Tibial artery (tissue), 4 donors: Measurements from ENCODE around the gene PTK7.

Experiments
- DNase-seq, 2 donors: peaks; one replicate each; pipeline ENCODE4 v3.0.0-alpha.2; 2019
- H3K27ac ChIP-seq, 2 donors: fragments of 200-600 bp; sonication (generic) in 1 of 2; 1 replicate in 1 of 2; 2 replicates in 1 of 2; pipeline ENCODE4 v1.5.1; 2018 to 2019; ENCODE audit warnings: mild to moderate bottlenecking in 1 of 2
- H3K27me3 ChIP-seq, 2 donors: fragments of 200-600 bp; sonication (generic) in 1 of 2; one replicate each; pipeline versions ENCODE4 v1.5.1 to v1.6.0; 2016 to 2019
- H3K36me3 ChIP-seq, 3 donors: fragments of 200-600 bp; sonication (generic) in 2 of 3; one replicate each; pipeline ENCODE4 v1.5.1; 2016 to 2019; ENCODE audit warnings: mild to moderate bottlenecking in 2 of 3
- H3K4me1 ChIP-seq, 4 donors: fragments of 200-600 bp; sonication (generic) in 2 of 4; 1 replicate in 3 of 4; 2 replicates in 1 of 4; pipeline ENCODE4 v1.5.1; 2016 to 2019
- H3K4me3 ChIP-seq, 2 donors: fragments of 200-600 bp; sonication (generic) in 1 of 2; 1 replicate in 1 of 2; 2 replicates in 1 of 2; pipeline ENCODE4 v1.5.1; 2018 to 2019; ENCODE audit warnings: mild to moderate bottlenecking in 2 of 2
- H3K9me3 ChIP-seq, 3 donors: fragments of 200-600 bp; sonication (generic) in 1 of 3; one replicate each; pipeline ENCODE4 v1.5.1; 2016 to 2019
- intact Hi-C: fragments of 100-400 bp; cut with DNase I; formaldehyde crosslinking; loops from one replicate; pipeline ENCODE4 v1.15.0; 2023; ENCODE audit warnings: low total_unique reads
- TF ChIP-seq, protein P1 (sequence below), 2 experiments: fragments of 200-600 bp in 1 of 2; fragments of 450-650 bp in 1 of 2; IDR thresholded peaks; one replicate each; pipeline ENCODE4 v1.5.1; 2017 to 2019; ENCODE audit warnings: antibody characterized with exemption in 2 of 2, mild to moderate bottlenecking in 1 of 2, moderate library complexity in 1 of 2

Gene PTK7

DNA sequence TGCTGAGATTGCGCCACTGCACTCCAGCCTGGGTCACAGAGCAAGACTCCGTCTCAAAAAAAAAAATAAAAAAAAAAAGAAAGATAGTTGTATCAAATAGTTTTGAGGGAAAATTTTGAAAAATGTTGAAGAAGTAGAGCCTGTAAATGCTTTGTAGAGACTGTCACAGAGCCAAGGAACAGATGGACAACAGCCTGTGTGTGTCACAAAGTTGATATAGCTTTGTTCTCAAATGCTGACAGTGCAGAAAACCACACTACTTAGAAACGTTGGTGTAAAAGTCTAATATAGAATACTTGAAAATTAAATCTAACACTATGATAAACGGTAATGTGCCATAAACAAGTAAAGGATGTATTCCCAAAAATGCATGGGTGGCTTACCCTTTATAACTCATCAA lies 25.4 kb downstream of the PTK7 start:
- no peak for DNase-seq
- intact Hi-C loops, result no loop called here
- Histone ChIP-seq H3K27me3 (no peaks in the 10 kb centered on the region), H3K36me3 (no peaks in the 10 kb centered on the region), H3K4me3 (no peak overlapping the region), H3K27ac (no peak overlapping the region), H3K9me3 (no peaks in the 10 kb centered on the region), H3K4me1 (peaks cover 0 to 10% (median 9%) of the 10 kb centered on the region in 4 donors)
- TF ChIP-seq, protein P1, sequence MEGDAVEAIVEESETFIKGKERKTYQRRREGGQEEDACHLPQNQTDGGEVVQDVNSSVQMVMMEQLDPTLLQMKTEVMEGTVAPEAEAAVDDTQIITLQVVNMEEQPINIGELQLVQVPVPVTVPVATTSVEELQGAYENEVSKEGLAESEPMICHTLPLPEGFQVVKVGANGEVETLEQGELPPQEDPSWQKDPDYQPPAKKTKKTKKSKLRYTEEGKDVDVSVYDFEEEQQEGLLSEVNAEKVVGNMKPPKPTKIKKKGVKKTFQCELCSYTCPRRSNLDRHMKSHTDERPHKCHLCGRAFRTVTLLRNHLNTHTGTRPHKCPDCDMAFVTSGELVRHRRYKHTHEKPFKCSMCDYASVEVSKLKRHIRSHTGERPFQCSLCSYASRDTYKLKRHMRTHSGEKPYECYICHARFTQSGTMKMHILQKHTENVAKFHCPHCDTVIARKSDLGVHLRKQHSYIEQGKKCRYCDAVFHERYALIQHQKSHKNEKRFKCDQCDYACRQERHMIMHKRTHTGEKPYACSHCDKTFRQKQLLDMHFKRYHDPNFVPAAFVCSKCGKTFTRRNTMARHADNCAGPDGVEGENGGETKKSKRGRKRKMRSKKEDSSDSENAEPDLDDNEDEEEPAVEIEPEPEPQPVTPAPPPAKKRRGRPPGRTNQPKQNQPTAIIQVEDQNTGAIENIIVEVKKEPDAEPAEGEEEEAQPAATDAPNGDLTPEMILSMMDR (IDR thresholded peaks at IDR 0.05), result no peak

DNA sequence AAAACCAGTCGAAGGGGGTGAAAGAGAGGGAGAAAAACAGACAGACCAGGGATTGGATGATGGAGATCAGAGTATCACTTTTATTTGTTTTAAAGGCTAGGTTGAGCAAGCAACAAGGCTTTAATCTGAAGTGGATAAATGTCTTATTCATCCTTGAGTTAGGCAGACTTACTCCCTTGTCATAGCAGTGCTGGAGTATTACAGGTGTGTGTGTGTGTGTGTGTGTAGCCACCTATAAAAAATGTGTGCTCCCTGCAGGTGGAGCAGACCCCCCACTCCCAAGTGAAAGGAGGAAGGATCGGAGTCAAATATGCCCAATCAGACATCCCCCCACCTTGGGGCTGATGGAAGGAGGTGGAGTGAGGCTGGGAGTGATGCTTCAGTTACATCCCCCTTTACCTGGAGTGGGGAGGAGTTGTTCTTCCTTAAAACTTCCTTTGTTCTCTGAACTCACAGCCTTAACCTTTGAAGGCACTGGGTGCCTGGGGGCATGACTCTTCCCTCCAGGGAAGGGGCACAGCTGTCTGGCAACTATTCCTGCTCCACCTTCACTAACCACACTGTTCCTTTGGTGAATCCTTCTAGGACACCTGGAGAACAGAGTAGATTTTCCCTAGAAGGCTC lies 27.3 kb downstream of the PTK7 start:
- no peaks in the 10 kb centered on the region for H3K9me3 ChIP-seq
- no peaks in the 10 kb centered on the region for H3K36me3 ChIP-seq
- H3K27me3 ChIP-seq, result no peaks in the 10 kb centered on the region
- no peaks in the 10 kb centered on the region for H3K4me1 ChIP-seq
- H3K4me3 ChIP-seq, result no peak overlapping the region
- no peak overlapping the region for H3K27ac ChIP-seq
- TF ChIP-seq, protein P1 (IDR thresholded peaks at IDR 0.05), result no peak
- intact Hi-C loops, result no loop called here
- DNase-seq, result no peak

DNA sequence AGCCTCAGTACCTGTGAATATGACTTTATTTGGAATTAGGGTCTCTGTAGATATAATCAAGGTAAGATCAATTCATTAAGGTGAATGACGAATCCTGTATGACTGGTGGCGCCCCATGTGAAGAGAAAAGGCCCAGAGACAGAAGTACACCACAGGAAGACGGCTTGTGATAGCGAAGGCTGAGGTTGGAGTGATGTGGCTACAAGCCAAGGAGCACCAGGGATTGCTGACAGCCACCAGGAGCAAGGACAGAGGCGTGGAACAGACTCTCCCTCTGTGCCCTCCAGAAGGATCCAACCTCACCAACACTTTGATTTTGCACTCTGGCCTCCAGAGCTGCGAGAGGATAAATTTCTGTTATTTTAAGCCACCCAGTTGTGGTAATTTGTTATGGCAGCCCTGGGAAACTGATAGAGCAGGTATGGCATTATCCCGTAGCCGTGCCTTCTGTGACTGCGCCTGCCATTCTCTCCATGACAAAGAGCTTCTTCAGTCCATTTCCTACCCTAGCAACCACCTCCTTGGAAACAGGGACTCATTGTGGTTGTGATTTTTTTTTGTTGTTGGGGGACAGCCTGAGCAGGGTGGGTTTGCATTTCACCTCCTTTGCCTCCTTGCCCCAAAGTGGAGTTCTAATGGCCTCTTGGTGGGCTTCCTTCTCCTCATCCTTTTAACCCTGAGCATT lies 29.6 kb downstream of the PTK7 start:
- Histone ChIP-seq H3K4me1 (no peaks in the 10 kb centered on the region), H3K4me3 (no peak overlapping the region), H3K27me3 (no peaks in the 10 kb centered on the region), H3K36me3 (no peaks in the 10 kb centered on the region), H3K9me3 (no peaks in the 10 kb centered on the region), H3K27ac (no peak overlapping the region)
- intact Hi-C loops, result no loop called here
- DNase-seq, result no peak
- TF ChIP-seq, protein P1 (IDR thresholded peaks at IDR 0.05), result no peak

DNA sequence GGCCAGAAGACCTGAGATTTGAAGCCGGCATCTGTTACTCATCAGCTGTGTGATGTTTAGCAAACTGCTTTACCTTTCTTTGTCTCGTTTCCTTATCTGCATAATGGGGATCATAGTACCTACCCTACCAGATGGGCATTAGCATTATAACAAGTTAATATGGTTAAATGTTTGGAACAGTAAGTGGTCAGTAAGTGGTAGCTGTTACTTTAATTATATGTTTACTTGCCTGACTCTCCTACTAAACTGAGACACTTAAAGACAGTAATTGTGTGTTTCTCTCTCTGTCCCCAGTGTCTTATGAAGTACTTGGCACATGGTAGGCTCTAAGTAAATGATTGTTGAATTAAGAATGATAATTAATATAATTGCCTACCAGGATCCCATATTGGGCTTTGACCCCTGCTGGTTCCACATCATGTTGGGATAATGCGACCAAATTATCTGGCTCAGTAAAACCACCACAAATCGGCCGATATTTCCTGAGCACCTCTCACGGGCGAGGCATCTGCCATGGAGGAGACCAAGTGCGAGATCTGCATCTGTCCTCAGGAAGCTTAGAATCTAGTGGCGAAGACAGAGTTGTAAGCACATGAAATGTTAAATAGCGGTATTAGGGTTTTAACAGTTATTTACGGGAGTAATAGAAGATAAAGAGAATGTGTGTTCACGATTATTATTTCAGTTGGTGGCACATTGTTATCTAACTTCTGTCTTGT lies 31.4 kb downstream of the PTK7 start:
- intact Hi-C loops, result no loop called here
- Histone ChIP-seq H3K4me3 (no peak overlapping the region), H3K4me1 (no peaks in the 10 kb centered on the region), H3K36me3 (no peaks in the 10 kb centered on the region), H3K27me3 (no peaks in the 10 kb centered on the region), H3K27ac (no peak overlapping the region), H3K9me3 (no peaks in the 10 kb centered on the region)
- TF ChIP-seq, protein P1 (IDR thresholded peaks at IDR 0.05), result no peak
- DNase-seq, result no peak

DNA sequence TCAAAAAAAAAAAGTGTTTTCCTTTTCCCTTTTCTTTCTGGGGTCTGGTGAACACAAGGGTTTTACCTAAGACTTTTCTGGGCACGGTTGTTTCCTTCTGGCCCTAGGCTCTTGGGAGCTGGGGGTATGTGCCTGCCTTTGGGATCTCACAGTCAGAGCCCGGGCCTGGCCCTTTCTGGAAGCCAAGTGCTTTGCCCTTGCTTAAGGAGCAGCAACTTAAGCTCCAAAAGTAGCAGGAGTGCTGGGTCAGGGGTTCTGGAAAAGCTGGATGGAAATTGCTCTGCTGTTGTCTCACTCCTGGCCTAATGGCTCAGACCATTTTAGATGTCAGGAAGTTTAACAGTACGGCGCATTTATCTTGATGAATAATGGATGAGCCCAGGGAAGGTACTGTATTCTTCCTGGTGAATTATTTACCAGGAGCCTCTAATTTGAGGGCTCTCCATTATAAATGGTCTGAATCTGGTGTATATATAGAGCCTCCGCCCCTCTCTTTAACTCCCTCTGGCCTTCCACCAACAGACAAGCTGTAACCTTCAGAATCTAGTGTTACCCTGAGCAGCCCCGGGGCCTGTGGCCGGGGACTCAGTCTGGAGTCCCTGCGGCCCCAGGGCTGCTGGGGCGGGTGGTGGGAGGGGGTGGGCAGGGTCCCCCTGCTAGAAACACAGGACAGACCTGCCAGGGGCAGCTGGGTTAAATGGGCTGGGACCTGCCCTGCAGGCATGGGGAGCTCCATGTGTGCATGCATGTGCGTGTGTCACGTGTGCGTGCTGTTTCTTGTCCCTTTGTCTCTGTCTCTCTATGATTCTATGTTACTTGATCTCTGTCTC lies 37.5 kb downstream of the PTK7 start:
- intact Hi-C loops, result no loop called here
- H3K4me3 ChIP-seq, result no peak overlapping the region
- peaks cover 0 to 17% (median 7%) of the 10 kb centered on the region in 4 donors for H3K4me1 ChIP-seq
- TF ChIP-seq, protein P1 (IDR thresholded peaks at IDR 0.05), result no peak
- no peak overlapping the region for H3K27ac ChIP-seq
- H3K9me3 ChIP-seq, result no peaks in the 10 kb centered on the region
- H3K36me3 ChIP-seq, result no peaks in the 10 kb centered on the region
- no peaks in the 10 kb centered on the region for H3K27me3 ChIP-seq
- DNase-seq, result no peak
